Mesendoderm (in vitro differentiated cells): ENCODE results near the gene RIPOR3.
"Not testable (repeated sequence)": the region's sequence is repeated elsewhere in the genome, so short reads cannot be mapped to it uniquely, and the experiment has no call there.

ENCODE experiments used
- DNase-seq: peaks from one replicate; pipeline ENCODE4 v3.0.0; 2013
- H2AK5ac ChIP-seq: 2 replicates; pipeline ENCODE4 v1.6.1; 2013; ENCODE audit warnings: low read length, inconsistent platforms
- H2BK120ac ChIP-seq: 2 replicates; pipeline ENCODE4 v1.6.1; 2013; ENCODE audit warnings: low read depth, mild to moderate bottlenecking, low read length, moderate library complexity, mixed read lengths
- H2BK15ac ChIP-seq: replicated peaks from 2 replicates; pipeline ENCODE4 v1.6.1; 2013; ENCODE audit warnings: low read depth, mild to moderate bottlenecking, moderate library complexity
- H2BK5ac ChIP-seq: 2 replicates; pipeline ENCODE4 v1.6.1; 2013; ENCODE audit warnings: low read length, inconsistent platforms
- H3K18ac ChIP-seq: 2 replicates; pipeline ENCODE4 v1.6.1; 2013; ENCODE audit warnings: mild to moderate bottlenecking, low read length, mixed read lengths
- H3K23ac ChIP-seq: one replicate; pipeline ENCODE4 v1.6.1; 2013; ENCODE audit warnings: low read length
- H3K27ac ChIP-seq: 2 replicates; pipeline ENCODE4 v1.5.1; 2013; ENCODE audit warnings: low read depth, mild to moderate bottlenecking, inconsistent platforms, low read length, moderate library complexity
- H3K27me3 ChIP-seq: 2 replicates; pipeline ENCODE4 v1.6.1; 2013; ENCODE audit warnings: low read length, control low read depth, mild to moderate bottlenecking, inconsistent platforms; ENCODE audit not compliant: insufficient read depth, poor library complexity
- H3K36me3 ChIP-seq: 2 replicates; pipeline ENCODE4 v1.6.1; 2013; ENCODE audit warnings: low read length, inconsistent platforms; ENCODE audit not compliant: control insufficient read depth, insufficient read depth
- H3K4ac ChIP-seq: one replicate; pipeline ENCODE4 v1.6.1; 2013; ENCODE audit warnings: low read depth, mild to moderate bottlenecking, low read length, moderate library complexity
- H3K4me1 ChIP-seq: 2 replicates; pipeline ENCODE4 v1.6.1; 2013; ENCODE audit warnings: low read depth, low read length, inconsistent platforms; ENCODE audit not compliant: control insufficient read depth
- H3K4me2 ChIP-seq: 2 replicates; pipeline ENCODE4 v1.6.1; 2013; ENCODE audit warnings: low read length
- H3K4me3 ChIP-seq: 2 replicates; pipeline ENCODE4 v1.5.1; 2013; ENCODE audit warnings: mild to moderate bottlenecking, low read length
- H3K56ac ChIP-seq: one replicate; pipeline ENCODE4 v1.6.1; 2013; ENCODE audit warnings: low read length
- H3K79me1 ChIP-seq: 2 replicates; pipeline ENCODE4 v1.6.1; 2013; ENCODE audit warnings: low read length, inconsistent platforms
- H3K79me2 ChIP-seq: 2 replicates; pipeline ENCODE4 v1.6.1; 2013; ENCODE audit warnings: mild to moderate bottlenecking, low read length; ENCODE audit not compliant: control insufficient read depth, insufficient read depth
- H3K9ac ChIP-seq: 2 replicates; pipeline ENCODE4 v1.6.1; 2013; ENCODE audit warnings: low read length, inconsistent platforms
- H4K5ac ChIP-seq: one replicate; pipeline ENCODE4 v1.6.1; 2013; ENCODE audit warnings: low read length
- H4K8ac ChIP-seq: one replicate; pipeline ENCODE4 v1.6.1; 2013; ENCODE audit warnings: low read depth, mild to moderate bottlenecking, control low read depth, low read length, moderate library complexity
- WGBS: extraction: QIAGEN DNeasy Blood & Tissue Kit; methylation state at CpG from one replicate; pipeline ENCODE4 v1.1.7; 2013; ENCODE audit warnings: low lambda C conversion rate, missing lambda C conversion rate; ENCODE audit not compliant: insufficient coverage; ENCODE audit errors: extremely low coverage; 5-methylcytosine and 5-hydroxymethylcytosine counted together

The RIPOR3 gene

GRCh38 chr20:50671010-50671409, 20.3 kb downstream of the RIPOR3 start:
- H2BK120ac ChIP-seq, H3K27me3 ChIP-seq, H3K79me1 ChIP-seq, H3K4ac ChIP-seq, H3K18ac ChIP-seq, H3K23ac ChIP-seq, H2BK5ac ChIP-seq, H3K56ac ChIP-seq, H3K4me2 ChIP-seq, H3K79me2 ChIP-seq, H3K27ac ChIP-seq, H2AK5ac ChIP-seq, H3K9ac ChIP-seq, H3K4me3 ChIP-seq, H4K5ac ChIP-seq, H4K8ac ChIP-seq, H3K4me1 ChIP-seq, H3K36me3 ChIP-seq, H2BK15ac ChIP-seq, DNase-seq: not testable (repeated sequence)
- no CpG with 5 or more reads among the region's 3 CpGs for WGBS

DNA sequence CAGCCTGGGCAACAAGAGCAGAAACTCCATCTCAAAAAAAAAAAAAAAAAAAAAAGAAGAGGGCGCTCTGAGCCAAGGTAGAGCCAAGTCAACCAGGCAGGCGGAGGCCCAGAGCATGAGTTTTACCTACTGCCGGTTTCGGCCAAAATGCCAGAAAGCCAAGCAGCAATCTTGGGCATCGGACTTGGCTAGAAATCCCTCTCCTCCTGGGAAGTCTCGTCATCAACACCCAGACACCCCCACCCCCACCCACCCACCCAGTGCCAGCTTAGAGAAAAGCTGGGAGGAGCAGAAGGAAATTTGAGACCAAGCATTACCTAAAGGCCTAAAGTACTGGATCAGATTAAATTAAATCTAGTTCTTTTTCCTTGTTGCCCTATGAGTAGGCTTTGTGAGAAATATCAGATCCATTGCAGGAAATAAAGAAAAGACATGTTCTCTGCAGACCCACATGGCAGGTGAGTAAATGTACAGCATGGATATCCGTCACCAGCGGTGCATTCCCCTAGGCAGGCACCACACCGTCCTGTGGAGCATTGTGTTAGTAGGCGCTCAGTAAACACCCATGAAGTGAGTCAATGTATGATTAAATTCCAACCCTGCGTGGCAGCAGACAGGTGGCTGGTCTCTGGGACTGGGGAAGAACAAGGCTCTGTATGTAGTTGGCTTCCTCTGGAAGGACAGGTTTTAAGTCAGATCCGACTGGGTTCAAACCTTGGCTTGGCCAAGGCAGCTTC, 21.0 kb downstream of the RIPOR3 start:
- no peaks in the 10 kb centered on the region for H3K79me1 ChIP-seq
- no peak overlapping the region for H3K4ac ChIP-seq
- H2AK5ac ChIP-seq: no peak overlapping the region
- no peak overlapping the region for H3K4me2 ChIP-seq
- no peak overlapping the region for H2BK120ac ChIP-seq
- WGBS: no CpG with 5 or more reads among the region's 12 CpGs
- no peaks in the 10 kb centered on the region for H3K27me3 ChIP-seq
- no peak overlapping the region for H4K8ac ChIP-seq
- H3K23ac ChIP-seq: no peak overlapping the region
- H3K18ac ChIP-seq: no peak overlapping the region
- no peaks in the 10 kb centered on the region for H3K79me2 ChIP-seq
- no peak overlapping the region for H3K56ac ChIP-seq
- no peak overlapping the region for H3K4me3 ChIP-seq
- no peak overlapping the region for H3K9ac ChIP-seq
- no peaks in the 10 kb centered on the region for H3K36me3 ChIP-seq
- H2BK15ac ChIP-seq: no peak overlapping the region
- no peak for DNase-seq
- no peak overlapping the region for H2BK5ac ChIP-seq
- H4K5ac ChIP-seq: no peak overlapping the region
- H3K27ac ChIP-seq: no peak overlapping the region
- H3K4me1 ChIP-seq: no peaks in the 10 kb centered on the region

- no peak overlapping the region for H3K27ac ChIP-seq
- H3K23ac ChIP-seq: no peak overlapping the region
- WGBS: no CpG with 5 or more reads among the region's 4 CpGs
- no peaks in the 10 kb centered on the region for H3K36me3 ChIP-seq
- H2AK5ac ChIP-seq: no peak overlapping the region
- no peak overlapping the region for H3K4ac ChIP-seq
- no peak overlapping the region for H3K4me2 ChIP-seq
- no peaks in the 10 kb centered on the region for H3K79me1 ChIP-seq
- H3K18ac ChIP-seq: no peak overlapping the region
- H3K27me3 ChIP-seq: no peaks in the 10 kb centered on the region
- H3K9ac ChIP-seq: no peak overlapping the region
- no peak overlapping the region for H2BK120ac ChIP-seq
- H4K8ac ChIP-seq: no peak overlapping the region
- no peaks in the 10 kb centered on the region for H3K79me2 ChIP-seq
- H4K5ac ChIP-seq: no peak overlapping the region
- H3K56ac ChIP-seq: no peak overlapping the region
- H2BK5ac ChIP-seq: no peak overlapping the region
- no peaks in the 10 kb centered on the region for H3K4me1 ChIP-seq
- no peak for DNase-seq
- H2BK15ac ChIP-seq: no peak overlapping the region
- no peak overlapping the region for H3K4me3 ChIP-seq
Measured at GRCh38 chr20:50668798-50669197, 22.5 kb downstream of the RIPOR3 start.

DNA sequence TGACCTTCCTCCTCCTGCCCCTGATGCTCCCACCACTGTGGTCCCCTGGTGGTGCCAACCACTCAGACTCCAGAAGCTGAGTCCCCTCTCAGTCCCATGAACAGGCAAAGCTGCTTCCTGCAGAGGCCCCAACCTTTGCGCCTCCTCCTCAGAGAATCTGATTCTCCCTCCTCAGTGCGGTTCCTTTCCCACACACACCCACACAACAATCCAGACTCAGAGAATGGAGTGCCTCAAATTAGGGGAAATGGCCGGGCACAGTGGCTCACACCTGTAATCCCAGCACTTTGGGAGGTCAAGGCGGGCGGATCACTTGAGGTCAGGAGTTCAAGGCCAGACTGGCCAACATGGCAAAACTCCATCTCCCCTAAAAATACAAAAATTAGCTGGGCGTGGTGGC, 23.0 kb downstream of the RIPOR3 start:
- no peak overlapping the region for H4K8ac ChIP-seq
- no peak overlapping the region for H3K9ac ChIP-seq
- no peaks in the 10 kb centered on the region for H3K79me2 ChIP-seq
- no CpG with 5 or more reads among the region's 6 CpGs for WGBS
- H3K27me3 ChIP-seq: no peaks in the 10 kb centered on the region
- no peak overlapping the region for H3K27ac ChIP-seq
- no peak overlapping the region for H2BK5ac ChIP-seq
- H3K4me3 ChIP-seq: no peak overlapping the region
- no peak overlapping the region for H2BK15ac ChIP-seq
- H2BK120ac ChIP-seq: no peak overlapping the region
- no peak overlapping the region for H3K23ac ChIP-seq
- no peak overlapping the region for H3K56ac ChIP-seq
- no peak overlapping the region for H3K4ac ChIP-seq
- H3K4me2 ChIP-seq: no peak overlapping the region
- H3K4me1 ChIP-seq: no peaks in the 10 kb centered on the region
- no peak overlapping the region for H3K18ac ChIP-seq
- no peak overlapping the region for H4K5ac ChIP-seq
- DNase-seq: no peak
- no peak overlapping the region for H2AK5ac ChIP-seq
- no peaks in the 10 kb centered on the region for H3K36me3 ChIP-seq
- no peaks in the 10 kb centered on the region for H3K79me1 ChIP-seq

DNA sequence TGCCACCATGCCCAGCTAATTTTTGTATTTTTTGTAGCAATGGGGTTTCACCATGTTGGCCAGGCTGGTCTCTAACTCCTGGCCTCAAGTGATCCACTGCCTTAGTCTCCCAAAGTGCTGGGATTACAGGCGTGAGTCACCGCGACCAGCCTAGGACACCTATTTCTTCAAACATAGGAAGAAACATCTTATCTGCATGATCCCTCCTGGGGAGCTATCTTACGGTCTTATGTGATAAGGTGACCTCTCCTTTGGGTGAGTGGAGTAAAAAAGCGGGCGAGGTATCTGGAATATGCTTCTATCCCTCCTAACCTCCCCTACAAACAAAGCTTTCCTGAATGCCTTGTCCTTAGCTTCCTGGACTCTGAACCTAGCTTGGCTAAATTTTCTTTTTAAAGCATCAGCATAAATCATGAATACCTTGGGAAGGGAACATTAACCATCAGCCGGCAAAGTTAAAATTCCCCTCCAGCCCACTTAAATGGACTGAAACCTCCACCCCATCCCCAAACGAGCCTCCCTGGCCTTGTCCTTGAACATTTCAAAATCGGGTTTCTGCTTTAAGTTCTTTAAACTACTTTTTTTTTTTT, 24.5 kb downstream of the RIPOR3 start:
- no peak overlapping the region for H2BK5ac ChIP-seq
- no peaks in the 10 kb centered on the region for H3K79me1 ChIP-seq
- no peak overlapping the region for H3K9ac ChIP-seq
- no CpG with 5 or more reads among the region's 9 CpGs for WGBS
- no peak overlapping the region for H4K5ac ChIP-seq
- no peak overlapping the region for H4K8ac ChIP-seq
- no peak overlapping the region for H3K4me2 ChIP-seq
- H3K4ac ChIP-seq: no peak overlapping the region
- no peaks in the 10 kb centered on the region for H3K4me1 ChIP-seq
- no peak overlapping the region for H2BK15ac ChIP-seq
- no peak overlapping the region for H3K18ac ChIP-seq
- no peak overlapping the region for H3K4me3 ChIP-seq
- H2AK5ac ChIP-seq: no peak overlapping the region
- no peaks in the 10 kb centered on the region for H3K79me2 ChIP-seq
- H3K27me3 ChIP-seq: no peaks in the 10 kb centered on the region
- H3K56ac ChIP-seq: no peak overlapping the region
- H2BK120ac ChIP-seq: no peak overlapping the region
- no peaks in the 10 kb centered on the region for H3K36me3 ChIP-seq
- H3K23ac ChIP-seq: no peak overlapping the region
- no peak overlapping the region for H3K27ac ChIP-seq
- DNase-seq: no peak

- no peaks in the 10 kb centered on the region for H3K36me3 ChIP-seq
- H2BK5ac ChIP-seq: no peak overlapping the region
- no peak overlapping the region for H3K27ac ChIP-seq
- H3K79me2 ChIP-seq: no peaks in the 10 kb centered on the region
- no peak overlapping the region for H3K4me3 ChIP-seq
- no peak overlapping the region for H2AK5ac ChIP-seq
- H3K9ac ChIP-seq: no peak overlapping the region
- no peak overlapping the region for H3K4me2 ChIP-seq
- no peaks in the 10 kb centered on the region for H3K79me1 ChIP-seq
- H4K8ac ChIP-seq: no peak overlapping the region
- no peak for DNase-seq
- no peaks in the 10 kb centered on the region for H3K4me1 ChIP-seq
- no CpG with 5 or more reads among the region's 11 CpGs for WGBS
- H3K18ac ChIP-seq: no peak overlapping the region
- H3K27me3 ChIP-seq: no peaks in the 10 kb centered on the region
- no peak overlapping the region for H4K5ac ChIP-seq
- H2BK15ac ChIP-seq: no peak overlapping the region
- no peak overlapping the region for H3K4ac ChIP-seq
- no peak overlapping the region for H2BK120ac ChIP-seq
- no peak overlapping the region for H3K23ac ChIP-seq
- H3K56ac ChIP-seq: no peak overlapping the region
Measured at GRCh38 chr20:50664254-50664653, 27.1 kb downstream of the RIPOR3 start.
